ENCODE measurements around the gene KCNQ5. TPM values are rescaled to one million over a fixed set of nuclear protein-coding genes. Genes with fewer than 3 reads are reported as not detected.

KCNQ5 gene
- total RNA-seq, 1 donor from 2014 or later, result under 0.01 TPM

DNA sequence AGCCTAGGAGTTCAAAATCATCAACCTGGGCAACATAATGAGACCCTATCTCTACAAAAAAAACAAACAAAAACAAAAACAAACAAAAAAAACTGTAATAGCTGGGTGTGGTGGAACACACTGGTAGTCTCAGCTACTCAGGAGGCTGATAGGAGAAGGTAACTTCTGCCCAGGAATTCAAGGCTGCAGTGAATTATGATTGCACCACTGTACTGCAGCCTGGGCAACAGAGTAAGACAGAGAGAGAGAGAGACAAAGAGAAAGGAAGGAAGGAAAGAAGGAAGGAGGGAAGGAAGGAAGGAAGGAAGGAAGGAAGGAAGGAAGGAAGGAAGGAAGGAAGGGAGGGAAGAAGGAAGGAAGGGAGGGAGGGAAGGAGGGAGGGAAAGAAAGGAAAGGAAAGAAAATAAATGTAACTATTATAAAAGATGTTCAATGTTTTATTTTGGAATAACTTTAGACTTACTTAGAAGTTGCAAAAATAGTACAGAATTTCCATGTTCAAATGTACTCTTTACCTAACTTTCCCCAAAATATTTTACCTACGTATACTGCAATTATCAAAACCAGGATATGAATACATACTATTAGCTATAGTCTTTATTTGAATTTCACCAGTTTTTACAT lies 428.2 kb downstream of the KCNQ5 start:
- DNase-seq (ENCODE audit: low read depth in 2 of 2), result no peak

DNA sequence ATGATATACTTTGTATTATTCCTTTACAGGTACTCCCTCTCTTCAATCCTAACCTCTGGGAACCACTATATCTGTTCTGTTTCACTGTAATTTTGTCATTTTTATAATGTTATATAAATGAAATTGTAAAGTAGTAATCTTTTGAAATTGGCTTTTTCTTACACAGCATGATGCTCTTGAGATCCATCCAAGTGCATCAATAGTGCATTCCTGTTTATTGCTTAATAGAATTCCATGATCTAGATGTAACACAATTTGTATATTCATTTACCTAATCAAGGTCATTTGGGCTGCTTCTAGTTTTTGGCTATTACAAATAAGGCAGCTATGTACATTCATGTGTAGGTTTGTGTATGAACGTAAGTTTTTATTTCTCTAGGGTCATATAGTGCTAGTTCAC lies 428.8 kb downstream of the KCNQ5 start:
- DNase-seq (ENCODE audit: low read depth in 2 of 2), result no peak

DNA sequence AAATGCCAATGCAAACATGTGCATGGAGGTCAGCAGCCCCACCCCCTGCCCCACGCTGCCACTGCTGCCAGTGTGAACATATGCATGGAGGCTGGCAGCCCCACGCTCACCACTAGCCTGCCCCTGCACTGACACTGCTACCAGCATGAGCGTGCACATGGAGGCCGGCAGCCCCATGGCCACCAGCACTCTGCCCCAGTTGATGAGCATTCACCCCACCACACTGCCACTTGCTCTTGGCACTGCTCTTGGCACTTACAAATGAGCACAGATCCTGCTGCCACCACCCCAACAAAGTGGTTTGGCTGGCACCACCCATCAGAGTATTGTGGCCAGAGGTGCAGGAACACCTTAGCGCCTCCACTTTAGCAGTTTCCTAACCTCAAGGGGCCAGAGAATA lies 429.3 kb downstream of the KCNQ5 start:
- DNase-seq (ENCODE audit: low read depth in 2 of 2), result no peak

DNA sequence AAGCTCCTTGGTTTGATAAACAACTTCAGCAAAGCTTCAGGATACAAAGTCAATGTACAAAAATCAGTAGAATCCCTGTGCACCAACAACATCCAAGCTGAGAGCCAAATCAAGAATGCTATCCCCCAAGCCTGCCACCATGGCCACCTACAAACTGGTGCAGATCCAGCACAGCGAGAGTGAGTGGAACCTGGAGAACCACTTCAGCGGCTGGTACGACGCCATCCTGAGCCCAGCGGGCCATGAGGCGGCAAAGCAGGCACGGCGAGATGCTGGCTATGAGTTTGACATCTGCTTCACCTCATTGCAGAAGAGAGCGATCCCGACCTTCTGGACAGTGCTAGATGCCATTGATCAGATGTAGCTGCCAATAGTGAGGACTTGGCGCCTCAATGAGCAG lies 433.1 kb downstream of the KCNQ5 start:
- DNase-seq (ENCODE audit: low read depth in 2 of 2), result no peak

DNA sequence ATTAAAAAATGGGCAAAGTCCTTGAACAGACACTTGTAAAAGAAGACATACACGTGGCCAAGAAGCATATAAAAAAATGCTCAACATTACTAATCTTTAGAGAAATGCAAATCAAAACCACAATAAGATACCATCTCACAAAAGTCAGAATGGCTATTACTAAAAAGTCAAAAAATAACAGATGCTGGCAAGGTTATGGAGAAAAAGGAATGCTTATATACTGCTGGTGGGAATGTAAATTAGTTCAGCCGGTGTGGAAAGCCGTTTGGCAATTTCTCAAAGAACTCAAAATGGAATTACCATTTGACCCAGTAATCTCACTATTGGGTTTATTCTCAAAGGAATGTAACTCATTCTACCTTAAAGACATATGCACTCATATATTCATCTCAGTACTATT lies 436.9 kb downstream of the KCNQ5 start:
- DNase-seq (ENCODE audit: low read depth in 2 of 2), result no peak

DNA sequence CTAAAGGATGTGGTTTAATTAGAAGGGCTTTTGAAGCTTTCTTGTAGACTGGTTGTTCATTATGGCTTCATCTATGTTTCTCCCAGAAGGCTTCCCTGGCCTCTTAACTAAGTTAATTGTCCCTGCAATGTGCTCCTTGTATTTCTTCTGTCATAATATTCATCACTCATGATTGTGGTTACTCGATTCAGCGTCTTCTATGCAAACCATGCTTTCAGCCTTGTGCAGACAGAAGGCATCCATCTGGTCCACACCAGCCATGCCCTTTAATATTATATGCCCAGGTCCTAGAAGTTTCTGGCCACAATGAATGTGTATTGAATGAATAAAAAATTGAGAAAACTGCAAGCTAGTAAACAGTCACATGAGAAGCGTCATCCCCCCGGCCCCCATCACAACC lies 440.3 kb downstream of the KCNQ5 start:
- DNase-seq (ENCODE audit: low read depth in 2 of 2), result no peak

DNA sequence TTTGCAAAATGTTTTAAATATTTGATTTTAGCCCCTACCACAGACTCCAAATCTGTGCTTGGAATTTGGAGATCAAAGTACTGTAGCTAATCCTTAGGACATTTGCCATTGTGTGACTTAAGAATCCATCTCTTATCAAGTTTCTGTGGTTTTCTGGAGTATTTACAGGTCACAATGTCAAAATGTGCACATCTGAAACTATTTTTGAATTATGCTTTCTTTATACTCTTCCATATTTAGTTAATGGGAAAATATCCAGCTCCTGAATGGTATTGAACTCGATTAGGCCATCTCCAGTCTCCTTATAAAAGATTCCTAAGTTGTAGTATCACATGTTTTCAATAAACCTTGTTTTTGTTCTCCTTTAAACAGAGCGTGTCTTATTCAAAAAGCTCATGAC lies 441.0 kb downstream of the KCNQ5 start:
- no peak for DNase-seq (ENCODE audit: low read depth in 2 of 2)

DNA sequence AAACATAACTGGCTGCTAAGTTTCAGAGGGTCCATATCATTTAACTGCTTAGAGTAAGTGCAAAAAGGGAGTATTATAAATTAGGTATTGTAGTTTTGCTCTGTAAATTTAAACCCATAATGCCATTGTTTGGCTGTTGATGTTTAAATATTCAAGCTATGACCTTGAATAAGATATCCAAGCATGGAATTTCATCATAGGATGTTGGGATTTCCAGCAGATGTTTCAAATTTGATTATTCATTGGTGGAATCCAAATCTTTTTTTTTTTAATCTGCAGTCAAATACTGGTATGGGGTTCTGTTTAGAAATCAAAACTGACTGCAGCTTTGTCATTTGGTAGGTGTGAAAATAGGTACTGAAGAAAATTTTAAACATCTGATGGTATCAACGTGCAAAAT lies 442.4 kb downstream of the KCNQ5 start:
- no peak for DNase-seq (ENCODE audit: low read depth in 2 of 2)

DNA sequence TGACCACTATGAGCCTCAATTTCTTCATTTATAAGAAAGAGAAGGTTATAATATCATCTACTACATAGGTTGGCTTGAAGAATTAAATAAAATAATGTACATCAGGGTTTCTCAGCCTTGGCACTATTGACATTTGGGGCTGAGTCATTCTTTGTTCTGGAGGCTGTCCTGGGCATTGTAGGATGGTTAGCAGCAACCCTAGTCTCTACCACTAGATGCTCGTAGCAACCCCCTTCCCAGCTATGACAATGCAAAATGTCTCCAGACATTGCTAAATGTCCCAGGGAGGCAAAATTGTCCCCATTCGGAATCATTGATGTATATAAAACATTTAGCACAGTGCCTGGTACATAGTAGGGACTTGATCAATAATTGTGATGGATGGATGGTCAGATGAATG lies 451.4 kb downstream of the KCNQ5 start:
- DNase-seq (ENCODE audit: low read depth in 2 of 2), result no peak

DNA sequence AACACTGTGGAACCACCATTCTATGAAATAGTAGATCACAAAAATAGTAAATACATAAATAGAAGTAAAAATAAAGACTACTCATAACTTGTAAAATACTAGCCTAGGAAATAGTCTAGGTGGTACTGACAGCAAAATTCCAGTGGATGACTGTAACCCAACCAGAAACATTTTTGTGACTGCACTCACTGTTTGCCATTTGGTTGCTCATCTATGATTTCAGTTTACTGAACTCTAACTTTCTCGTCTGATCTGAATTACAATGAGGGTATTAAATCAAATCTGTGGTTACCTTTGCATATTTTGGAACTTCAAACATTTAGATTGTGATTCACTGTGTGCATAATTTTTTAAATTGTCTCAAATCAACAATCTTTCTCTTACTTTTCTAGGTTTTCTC lies 452.3 kb downstream of the KCNQ5 start:
- no peak for DNase-seq (ENCODE audit: low read depth in 2 of 2)

DNA sequence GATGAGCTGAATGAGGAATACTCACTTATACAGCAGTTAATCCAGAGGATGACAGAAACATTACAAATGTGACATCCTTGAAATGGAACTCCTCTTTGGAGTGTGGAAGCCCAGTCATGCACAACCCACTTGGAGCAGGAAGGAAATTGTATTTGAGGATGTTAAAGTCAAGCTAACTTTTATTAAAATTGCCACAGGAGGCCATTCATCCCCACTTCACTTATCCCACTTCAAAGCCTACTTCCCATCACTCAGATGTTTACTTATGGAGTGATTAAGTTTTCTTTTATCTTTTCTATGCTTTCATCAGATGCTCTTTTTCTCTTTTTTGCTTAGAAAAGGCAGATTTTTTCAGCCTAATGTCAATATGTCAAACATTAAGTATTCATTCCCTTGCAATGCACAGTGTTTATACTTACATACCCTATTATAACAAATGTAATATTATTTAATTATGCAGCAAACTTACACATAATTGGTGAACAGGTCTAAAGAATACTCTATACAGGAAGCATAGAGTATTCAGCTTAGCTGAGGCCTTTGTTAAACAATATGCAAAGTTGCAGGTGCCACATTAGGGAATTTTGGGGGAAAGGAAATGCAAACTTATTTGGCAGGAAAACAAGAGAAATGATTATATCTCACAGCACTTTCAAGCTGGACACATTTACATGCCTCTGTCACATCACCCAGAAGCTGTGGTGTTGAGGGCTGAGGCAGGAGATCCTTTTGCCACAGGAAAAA lies 454.5 kb downstream of the KCNQ5 start:
- DNase-seq (ENCODE audit: low read depth in 2 of 2), result no peak

DNA sequence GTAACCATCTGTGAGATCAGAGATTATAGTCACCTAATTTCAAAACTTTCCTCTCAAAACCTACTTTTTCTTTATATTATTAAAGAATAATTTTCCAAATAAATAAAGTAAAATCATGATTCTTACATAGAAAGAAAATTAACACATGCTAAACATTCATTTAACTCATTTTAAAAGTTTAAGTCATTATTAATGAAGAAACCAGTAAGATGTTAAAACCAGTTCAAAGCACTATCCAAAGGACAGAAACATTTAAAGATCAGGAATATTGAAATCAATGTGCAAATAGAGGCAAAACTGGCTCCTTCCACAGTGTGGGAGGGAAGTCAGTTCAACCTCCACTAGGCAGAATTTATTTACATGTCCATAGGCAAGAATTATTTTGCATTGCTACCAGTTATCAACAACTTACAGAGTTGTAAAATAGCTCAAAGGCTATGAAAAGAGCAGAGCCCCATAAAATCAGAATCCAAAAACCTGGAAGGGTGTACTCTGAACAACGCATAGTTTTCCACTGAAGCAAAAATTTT lies 456.5 kb downstream of the KCNQ5 start:
- no peak for DNase-seq (ENCODE audit: low read depth in 2 of 2)

DNA sequence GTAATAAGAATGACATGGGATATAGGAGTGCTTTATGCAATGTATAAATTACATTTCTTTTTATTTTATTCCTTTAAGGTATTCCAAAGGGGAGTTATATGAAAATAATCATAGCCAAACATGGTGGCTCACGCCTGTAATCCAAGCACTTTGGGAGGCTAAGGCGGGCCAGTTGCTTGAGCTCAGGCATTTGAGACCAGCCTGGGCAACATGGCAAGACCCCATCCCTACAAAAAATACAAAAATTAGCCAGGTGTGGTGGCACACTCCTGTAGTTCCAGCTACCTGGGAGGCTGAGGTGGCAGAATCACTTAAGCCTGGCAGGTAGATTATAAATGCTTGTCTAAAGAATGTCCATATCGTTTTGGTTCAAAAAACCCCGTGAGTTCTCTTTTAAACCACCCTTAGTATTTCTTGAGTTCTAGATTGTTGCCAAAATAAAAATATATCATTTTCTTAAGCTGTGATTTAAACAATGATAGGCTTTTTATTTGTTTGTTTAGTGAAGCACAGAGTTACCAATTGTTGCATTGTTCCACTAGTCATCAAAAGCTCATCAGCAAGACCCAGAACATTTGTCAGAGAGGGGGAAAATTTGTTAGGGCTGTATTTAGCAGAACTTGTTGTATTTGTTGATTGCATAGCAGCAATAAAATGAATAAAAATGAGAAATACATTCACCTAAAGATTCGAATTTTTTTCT lies 457.2 kb downstream of the KCNQ5 start:
- no peak for DNase-seq (ENCODE audit: low read depth in 2 of 2)

DNA sequence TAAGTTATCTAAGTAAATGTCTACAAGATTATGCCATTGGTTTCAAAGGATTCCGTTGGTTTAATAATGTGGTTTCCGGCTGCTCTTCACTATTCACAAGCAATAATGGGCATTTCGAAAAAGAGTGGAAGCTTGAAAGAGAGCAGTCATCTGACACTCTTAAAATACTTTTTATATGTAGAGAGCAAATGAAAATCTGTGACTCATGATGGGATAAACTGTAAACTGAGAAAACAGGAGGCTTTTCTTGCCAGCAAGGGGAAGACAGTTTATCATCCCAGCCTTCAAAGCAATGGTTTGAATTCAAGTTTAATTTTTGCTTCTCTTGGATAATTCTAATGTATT lies 457.7 kb downstream of the KCNQ5 start:
- DNase-seq (ENCODE audit: low read depth in 2 of 2), result no peak

DNA sequence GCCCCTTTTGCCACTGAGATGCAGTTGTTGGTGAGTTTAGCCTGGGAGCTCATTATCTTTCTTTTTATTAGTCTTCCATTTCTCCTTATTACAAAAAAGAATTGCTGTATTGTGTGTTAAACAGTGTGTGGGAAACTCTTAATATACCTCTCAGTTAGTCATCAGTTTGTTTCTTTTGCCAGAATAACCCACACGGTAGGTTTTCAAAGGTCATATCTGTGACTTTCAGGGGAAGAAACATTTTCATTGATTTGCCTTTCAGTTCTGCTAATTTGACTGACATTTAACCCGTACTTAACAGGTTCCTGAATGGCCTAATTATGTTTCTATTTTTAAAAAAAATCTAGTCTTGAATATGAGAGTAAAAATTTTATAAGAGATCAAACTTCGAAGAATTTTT lies 458.1 kb downstream of the KCNQ5 start:
- no peak for DNase-seq (ENCODE audit: low read depth in 2 of 2)

DNA sequence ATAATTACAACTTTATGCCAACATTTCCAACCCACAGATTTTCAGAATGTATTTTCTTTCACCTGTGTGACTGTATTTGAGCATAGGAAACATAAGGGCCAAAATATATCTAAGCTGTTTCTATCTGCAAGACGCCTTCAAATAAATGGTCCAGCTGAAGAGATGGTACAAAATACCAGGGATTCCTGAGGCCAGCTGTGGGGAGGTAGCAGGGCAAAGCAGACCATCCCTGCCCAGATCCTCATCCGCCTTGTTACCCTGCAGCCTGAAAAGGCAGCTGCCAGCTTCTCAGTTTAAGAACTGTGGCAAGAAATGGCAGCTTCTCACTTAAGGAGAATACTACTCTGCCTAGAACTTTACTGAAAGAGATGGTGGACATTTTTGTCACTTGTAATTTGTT lies 460.1 kb downstream of the KCNQ5 start:
- no peak for DNase-seq (ENCODE audit: low read depth in 2 of 2)

DNA sequence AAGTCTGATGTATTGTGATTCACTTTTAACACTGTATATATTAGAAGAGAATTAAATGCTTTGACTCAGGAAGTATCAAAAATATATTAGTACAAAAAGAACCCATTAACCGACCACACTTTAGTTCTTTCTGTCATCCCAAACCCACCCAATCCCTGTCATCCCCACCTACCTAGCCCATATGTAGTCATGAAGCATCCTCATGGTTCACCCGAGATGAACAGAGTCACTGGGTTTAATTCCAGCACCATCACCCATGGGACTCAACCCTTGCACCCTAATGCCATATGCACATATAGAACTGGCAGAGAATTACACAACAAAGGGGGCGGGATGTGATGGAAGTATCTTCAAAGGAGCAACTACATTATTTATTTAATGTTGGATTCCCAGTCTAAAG lies 462.0 kb downstream of the KCNQ5 start:
- no peak for DNase-seq (ENCODE audit: low read depth in 2 of 2)

DNA sequence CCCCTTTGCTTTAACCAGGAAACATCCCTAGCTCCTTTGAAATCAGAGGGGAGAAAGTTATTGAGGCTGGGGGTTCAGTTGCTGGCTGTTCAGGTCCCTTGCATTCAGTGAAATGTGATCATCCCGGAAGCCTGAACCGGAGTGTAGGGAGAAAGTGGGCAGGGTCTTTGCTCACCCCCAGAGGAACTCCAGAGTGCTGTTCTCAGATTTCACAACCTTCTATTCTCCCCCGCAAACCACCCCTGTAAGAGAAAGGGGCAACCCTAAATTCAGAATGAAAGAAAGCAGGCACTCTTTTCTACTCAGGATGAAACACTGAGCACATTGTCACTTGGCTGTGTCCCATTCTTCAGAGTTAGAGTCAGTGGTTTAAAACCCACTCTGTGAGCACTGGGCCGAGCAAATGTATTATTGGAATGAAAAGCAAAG lies 463.6 kb downstream of the KCNQ5 start:
- DNase-seq (ENCODE audit: low read depth in 2 of 2), result no peak

DNA sequence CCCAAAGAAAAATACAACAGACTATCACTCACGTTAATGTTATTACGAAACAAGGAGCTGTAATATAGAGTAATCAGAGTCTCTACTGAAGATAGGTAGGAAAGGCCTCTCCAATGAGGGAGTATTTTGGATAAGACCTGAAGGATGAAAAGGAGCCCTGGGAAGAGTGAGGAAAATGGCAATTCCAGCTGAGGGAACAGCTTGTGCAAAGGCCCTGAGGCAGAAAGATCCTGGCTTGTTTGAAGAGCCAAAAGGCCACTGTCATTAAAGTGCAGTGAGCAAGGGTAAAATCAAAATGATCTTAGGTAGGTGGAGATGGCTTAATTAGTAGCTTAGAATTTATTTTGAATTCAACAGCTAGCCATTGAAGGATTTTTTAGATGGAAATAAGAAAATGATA lies 464.9 kb downstream of the KCNQ5 start:
- DNase-seq (ENCODE audit: low read depth in 2 of 2), result no peak

DNA sequence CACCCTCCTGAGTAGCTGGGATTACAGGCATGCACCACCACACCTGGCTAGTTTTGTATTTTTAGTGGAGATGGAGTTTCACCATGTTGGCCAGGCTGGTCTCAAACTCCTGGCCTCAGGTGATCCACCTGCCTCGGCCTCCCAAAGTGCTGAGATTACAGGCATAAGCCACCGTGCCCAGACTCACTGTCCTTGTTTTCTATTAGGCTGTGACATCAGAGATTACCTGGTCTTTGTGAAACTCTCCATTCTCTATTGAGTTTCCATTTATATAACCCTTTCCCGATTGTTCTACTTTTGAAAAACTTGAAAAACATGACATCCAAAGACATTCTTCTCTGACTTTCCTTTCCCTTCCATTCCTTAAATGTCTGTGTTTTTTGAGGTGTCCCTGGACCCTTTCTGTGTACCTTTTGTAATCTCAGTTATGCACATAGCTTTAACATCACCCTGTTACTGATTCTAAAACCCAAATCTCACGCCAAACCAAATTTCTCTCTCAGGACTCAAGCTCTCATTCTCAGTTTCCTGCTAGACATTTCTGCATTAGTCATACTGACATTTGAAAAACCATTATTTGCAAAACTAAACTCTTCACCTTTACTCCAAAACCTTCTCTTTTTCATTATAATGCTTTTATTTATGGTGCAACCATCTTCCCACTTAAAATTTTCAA lies 466.4 kb downstream of the KCNQ5 start:
- no peak for DNase-seq (ENCODE audit: low read depth in 2 of 2)

DNA sequence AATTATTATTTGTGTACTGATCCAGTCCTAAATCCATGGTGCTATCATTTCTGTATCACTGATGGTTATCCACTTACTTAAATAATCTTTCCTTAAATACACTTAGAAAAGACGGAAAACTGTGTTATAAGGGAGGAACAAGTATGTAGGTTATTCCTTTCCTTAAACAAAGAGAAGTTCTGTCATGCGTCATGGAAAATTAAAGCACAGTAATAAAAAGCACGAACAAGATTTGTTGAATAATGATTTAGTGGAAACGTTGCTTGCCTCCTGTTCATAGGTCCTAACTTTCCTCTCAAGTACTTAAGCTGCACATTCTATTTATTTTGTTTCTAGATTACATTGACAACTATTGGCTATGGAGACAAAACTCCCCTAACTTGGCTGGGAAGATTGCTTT lies 483.1 kb downstream of the KCNQ5 start:
- DNase-seq (ENCODE audit: low read depth in 2 of 2), result no peak

DNA sequence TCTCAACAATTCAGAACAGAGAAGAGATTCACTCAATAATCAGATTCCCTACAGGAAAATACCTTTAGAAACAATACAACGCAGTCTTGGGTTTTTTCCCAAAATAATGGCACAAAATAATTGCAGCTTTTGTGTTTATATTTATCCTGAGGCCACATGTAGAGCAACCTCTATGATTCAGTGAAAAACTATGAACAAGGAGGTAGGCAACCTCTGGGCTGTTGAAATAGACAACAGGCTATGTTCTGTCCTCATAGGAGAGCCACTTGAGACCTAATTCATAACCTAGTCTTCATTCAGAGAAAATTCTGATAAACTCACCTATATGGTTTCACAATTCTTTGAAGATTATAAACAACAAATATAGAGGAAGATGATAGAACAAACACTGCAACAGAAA lies 485.2 kb downstream of the KCNQ5 start:
- no peak for DNase-seq (ENCODE audit: low read depth in 2 of 2)

Data from dermis microvascular lymphatic vessel endothelial cell (primary cell).